ENCODE measurements around the gene POU6F2. TPM values are rescaled to one million over a fixed set of nuclear protein-coding genes. Genes with fewer than 3 reads are reported as not detected.

The POU6F2 gene
- total RNA-seq, 1 donor from 2014 or later, result 0.40 TPM

DNA sequence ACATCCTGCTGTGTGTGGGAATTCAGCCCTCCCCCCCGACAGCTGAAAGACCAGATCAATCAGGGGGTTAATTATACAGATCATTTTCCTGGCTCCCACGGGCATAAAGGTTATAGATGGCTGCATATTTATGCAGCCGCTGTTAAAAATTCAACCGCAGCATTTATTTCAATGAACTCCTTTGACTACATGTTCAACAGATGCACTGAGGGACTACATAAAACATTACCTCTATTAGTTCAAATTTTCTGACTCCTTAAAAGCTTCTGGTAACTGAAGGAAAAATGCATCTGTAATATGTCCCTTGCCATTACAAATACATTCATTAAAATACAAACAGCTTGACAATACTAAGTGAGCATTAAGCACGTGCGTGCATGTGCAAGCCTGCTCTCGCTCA is 538.8 kb downstream of the POU6F2 start:
- no peaks in the 10 kb centered on the region for H3K9me3 Mint-ChIP-seq (ENCODE audit: low read depth)
- no peaks in the 10 kb centered on the region for H3K36me3 Mint-ChIP-seq (ENCODE audit: low read depth)
- DNase-seq (ENCODE audit: low spot score), result no peak
- TF ChIP-seq, protein P1, sequence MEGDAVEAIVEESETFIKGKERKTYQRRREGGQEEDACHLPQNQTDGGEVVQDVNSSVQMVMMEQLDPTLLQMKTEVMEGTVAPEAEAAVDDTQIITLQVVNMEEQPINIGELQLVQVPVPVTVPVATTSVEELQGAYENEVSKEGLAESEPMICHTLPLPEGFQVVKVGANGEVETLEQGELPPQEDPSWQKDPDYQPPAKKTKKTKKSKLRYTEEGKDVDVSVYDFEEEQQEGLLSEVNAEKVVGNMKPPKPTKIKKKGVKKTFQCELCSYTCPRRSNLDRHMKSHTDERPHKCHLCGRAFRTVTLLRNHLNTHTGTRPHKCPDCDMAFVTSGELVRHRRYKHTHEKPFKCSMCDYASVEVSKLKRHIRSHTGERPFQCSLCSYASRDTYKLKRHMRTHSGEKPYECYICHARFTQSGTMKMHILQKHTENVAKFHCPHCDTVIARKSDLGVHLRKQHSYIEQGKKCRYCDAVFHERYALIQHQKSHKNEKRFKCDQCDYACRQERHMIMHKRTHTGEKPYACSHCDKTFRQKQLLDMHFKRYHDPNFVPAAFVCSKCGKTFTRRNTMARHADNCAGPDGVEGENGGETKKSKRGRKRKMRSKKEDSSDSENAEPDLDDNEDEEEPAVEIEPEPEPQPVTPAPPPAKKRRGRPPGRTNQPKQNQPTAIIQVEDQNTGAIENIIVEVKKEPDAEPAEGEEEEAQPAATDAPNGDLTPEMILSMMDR (IDR thresholded peaks at IDR 0.05), result no peak
- H3K27me3 Mint-ChIP-seq (ENCODE audit: low read depth), result peaks cover 18% of the 10 kb centered on the region
- H3K27ac Mint-ChIP-seq (ENCODE audit: unreplicated experiment), result no peak overlapping the region
- no peaks in the 10 kb centered on the region for H3K4me1 Mint-ChIP-seq (ENCODE audit: low read depth)
- H3K4me3 Mint-ChIP-seq (ENCODE audit: unreplicated experiment), result no peak overlapping the region

DNA sequence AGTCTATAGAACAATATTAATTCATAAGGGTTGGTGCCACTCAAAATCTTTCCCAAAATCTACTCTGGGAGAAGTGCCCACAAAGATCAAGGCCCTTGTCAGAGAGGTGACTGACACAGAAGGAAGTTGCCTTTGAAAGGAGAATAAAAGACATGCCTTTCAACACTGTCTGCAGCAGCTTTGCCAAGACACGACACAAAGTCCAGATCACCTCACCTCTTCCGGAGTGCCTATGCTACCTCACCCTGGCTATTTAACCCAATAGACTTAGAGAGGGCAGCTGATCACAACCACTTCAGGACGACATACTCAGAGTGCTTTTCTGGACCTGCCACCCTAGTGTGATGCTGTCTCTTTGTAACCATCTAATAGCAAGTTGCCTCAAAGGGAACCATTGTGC is 539.5 kb downstream of the POU6F2 start:
- peaks cover 18% of the 10 kb centered on the region for H3K27me3 Mint-ChIP-seq (ENCODE audit: low read depth)
- no peaks in the 10 kb centered on the region for H3K9me3 Mint-ChIP-seq (ENCODE audit: low read depth)
- no peak overlapping the region for H3K4me3 Mint-ChIP-seq (ENCODE audit: unreplicated experiment)
- no peaks in the 10 kb centered on the region for H3K4me1 Mint-ChIP-seq (ENCODE audit: low read depth)
- TF ChIP-seq, protein P1 (IDR thresholded peaks at IDR 0.05), result no peak
- no peaks in the 10 kb centered on the region for H3K36me3 Mint-ChIP-seq (ENCODE audit: low read depth)
- DNase-seq (ENCODE audit: low spot score), result no peak
- no peak overlapping the region for H3K27ac Mint-ChIP-seq (ENCODE audit: unreplicated experiment)

Other genes starting within 250 kb of the POU6F2 start
- gene VPS41, start 68.7 kb upstream of the POU6F2 start, total RNA-seq, result 83.9 to 108 TPM (median 84.0 TPM) in 3 replicates

Measured in chondrocyte (in vitro differentiated cells).